Measurements from ENCODE around the gene ANGPTL7. TPM values are rescaled to one million over a fixed set of nuclear protein-coding genes. Genes with fewer than 3 reads are reported as not detected.
A peak's percentile ranks its signal among the peaks of the same experiment; 100 is the strongest.
"Not testable (repeated sequence)": the region's sequence is repeated elsewhere in the genome, so short reads cannot be mapped to it uniquely, and the experiment has no call there.

ANGPTL7 gene
- total and polyA plus RNA-seq, 4 donors, result 0.30 to 6.1 (median 3.2) TPM

- Histone ChIP-seq H3K27ac (ENCODE audit: low read depth, low read length) (peak overlapping the region; percentile 17), H3K4me3 (ENCODE audit: low read depth, low read length) (no peak overlapping the region), H3K27me3 (ENCODE audit: control insufficient read depth, insufficient read depth, low read length) (no peaks in the 10 kb centered on the region), H3K9me3 (ENCODE audit: control insufficient read depth, insufficient read depth, low read length) (no peaks in the 10 kb centered on the region), H3K36me3 (ENCODE audit: control insufficient read depth, insufficient read depth, low read length) (peaks cover 37% of the 10 kb centered on the region), H3K4me1 (ENCODE audit: control insufficient read depth, insufficient read depth, low read length) (no peaks in the 10 kb centered on the region)
- 85% methylated on average over 6 of the region's 9 CpGs for WGBS (ENCODE audit: insufficient coverage)
- peak in 1 of 6 donors; percentile 48 for DNase-seq (ENCODE audit: low read depth in 4 of 6, low spot score in 6 of 6)
These were observed 37.1 kb upstream of the ANGPTL7 start for GRCh38 chr1:11151826-11152612.

GRCh38 chr1:11152755-11153154, 36.4 kb upstream of the ANGPTL7 start:
- no peaks in the 10 kb centered on the region for H3K9me3 ChIP-seq (ENCODE audit: control insufficient read depth, insufficient read depth, low read length)
- no peaks in the 10 kb centered on the region for H3K27me3 ChIP-seq (ENCODE audit: control insufficient read depth, insufficient read depth, low read length)
- no peak overlapping the region for H3K27ac ChIP-seq (ENCODE audit: low read depth, low read length)
- H3K4me1 ChIP-seq (ENCODE audit: control insufficient read depth, insufficient read depth, low read length), result no peaks in the 10 kb centered on the region
- H3K4me3 ChIP-seq (ENCODE audit: low read depth, low read length), result no peak overlapping the region
- no peak for DNase-seq (ENCODE audit: low read depth in 4 of 6, low spot score in 6 of 6)
- peaks cover 39% of the 10 kb centered on the region for H3K36me3 ChIP-seq (ENCODE audit: control insufficient read depth, insufficient read depth, low read length)
- 86% methylated on average over 5 of the region's 9 CpGs for WGBS (ENCODE audit: insufficient coverage)

GRCh38 chr1:11153184-11153583, 36.0 kb upstream of the ANGPTL7 start:
- Histone ChIP-seq H3K9me3 (ENCODE audit: control insufficient read depth, insufficient read depth, low read length) (no peaks in the 10 kb centered on the region), H3K36me3 (ENCODE audit: control insufficient read depth, insufficient read depth, low read length) (peaks cover 39% of the 10 kb centered on the region), H3K27ac (ENCODE audit: low read depth, low read length) (no peak overlapping the region), H3K4me1 (ENCODE audit: control insufficient read depth, insufficient read depth, low read length) (no peaks in the 10 kb centered on the region), H3K4me3 (ENCODE audit: low read depth, low read length) (no peak overlapping the region), H3K27me3 (ENCODE audit: control insufficient read depth, insufficient read depth, low read length) (no peaks in the 10 kb centered on the region)
- peak in 1 of 6 donors; percentile 62 for DNase-seq (ENCODE audit: low read depth in 4 of 6, low spot score in 6 of 6)
- WGBS (ENCODE audit: insufficient coverage), result 87% methylated on average over 1 of the region's 3 CpGs

- 94% methylated on average over 1 of the region's 3 CpGs for WGBS (ENCODE audit: insufficient coverage)
- no peak overlapping the region for H3K4me3 ChIP-seq (ENCODE audit: low read depth, low read length)
- H3K9me3 ChIP-seq (ENCODE audit: control insufficient read depth, insufficient read depth, low read length), result no peaks in the 10 kb centered on the region
- DNase-seq (ENCODE audit: low read depth in 4 of 6, low spot score in 6 of 6), result no peak
- H3K27ac ChIP-seq (ENCODE audit: low read depth, low read length), result no peak overlapping the region
- H3K27me3 ChIP-seq (ENCODE audit: control insufficient read depth, insufficient read depth, low read length), result no peaks in the 10 kb centered on the region
- peaks cover 28% of the 10 kb centered on the region for H3K36me3 ChIP-seq (ENCODE audit: control insufficient read depth, insufficient read depth, low read length)
- H3K4me1 ChIP-seq (ENCODE audit: control insufficient read depth, insufficient read depth, low read length), result no peaks in the 10 kb centered on the region
These were observed 32.7 kb upstream of the ANGPTL7 start for GRCh38 chr1:11156441-11156840.

GRCh38 chr1:11156963-11157362, 32.2 kb upstream of the ANGPTL7 start:
- no peaks in the 10 kb centered on the region for H3K27me3 ChIP-seq (ENCODE audit: control insufficient read depth, insufficient read depth, low read length)
- H3K4me3 ChIP-seq (ENCODE audit: low read depth, low read length), result no peak overlapping the region
- peaks cover 29% of the 10 kb centered on the region for H3K36me3 ChIP-seq (ENCODE audit: control insufficient read depth, insufficient read depth, low read length)
- H3K27ac ChIP-seq (ENCODE audit: low read depth, low read length), result no peak overlapping the region
- no peaks in the 10 kb centered on the region for H3K4me1 ChIP-seq (ENCODE audit: control insufficient read depth, insufficient read depth, low read length)
- WGBS (ENCODE audit: insufficient coverage), result 80% methylated on average over 5 of the region's 7 CpGs
- H3K9me3 ChIP-seq (ENCODE audit: control insufficient read depth, insufficient read depth, low read length), result no peaks in the 10 kb centered on the region
- no peak for DNase-seq (ENCODE audit: low read depth in 4 of 6, low spot score in 6 of 6)

GRCh38 chr1:11157394-11157793, 31.8 kb upstream of the ANGPTL7 start:
- Histone ChIP-seq H3K27me3 (ENCODE audit: control insufficient read depth, insufficient read depth, low read length) (no peaks in the 10 kb centered on the region), H3K9me3 (ENCODE audit: control insufficient read depth, insufficient read depth, low read length) (no peaks in the 10 kb centered on the region), H3K4me1 (ENCODE audit: control insufficient read depth, insufficient read depth, low read length) (no peaks in the 10 kb centered on the region), H3K4me3 (ENCODE audit: low read depth, low read length) (no peak overlapping the region), H3K27ac (ENCODE audit: low read depth, low read length) (peak overlapping the region; percentile 45), H3K36me3 (ENCODE audit: control insufficient read depth, insufficient read depth, low read length) (peaks cover 28% of the 10 kb centered on the region)
- WGBS (ENCODE audit: insufficient coverage), result 66% methylated on average over 6 of the region's 8 CpGs
- peak in 1 of 6 donors; percentile 11 for DNase-seq (ENCODE audit: low read depth in 4 of 6, low spot score in 6 of 6)

GRCh38 chr1:11157867-11158266, 31.3 kb upstream of the ANGPTL7 start:
- Histone ChIP-seq H3K36me3 (ENCODE audit: control insufficient read depth, insufficient read depth, low read length) (peaks cover 26% of the 10 kb centered on the region), H3K9me3 (ENCODE audit: control insufficient read depth, insufficient read depth, low read length) (no peaks in the 10 kb centered on the region), H3K4me1 (ENCODE audit: control insufficient read depth, insufficient read depth, low read length) (no peaks in the 10 kb centered on the region), H3K4me3 (ENCODE audit: low read depth, low read length) (no peak overlapping the region), H3K27me3 (ENCODE audit: control insufficient read depth, insufficient read depth, low read length) (no peaks in the 10 kb centered on the region), H3K27ac (ENCODE audit: low read depth, low read length) (peak overlapping the region; percentile 45)
- WGBS (ENCODE audit: insufficient coverage), result no CpG with 5 or more reads among the region's 2 CpGs
- peak in 2 of 6 donors; percentile 46 to 78 for DNase-seq (ENCODE audit: low read depth in 4 of 6, low spot score in 6 of 6)

- Histone ChIP-seq H3K4me1 (ENCODE audit: control insufficient read depth, insufficient read depth, low read length) (no peaks in the 10 kb centered on the region), H3K27ac (ENCODE audit: low read depth, low read length) (peak overlapping the region; percentile 45), H3K4me3 (ENCODE audit: low read depth, low read length) (no peak overlapping the region), H3K9me3 (ENCODE audit: control insufficient read depth, insufficient read depth, low read length) (no peaks in the 10 kb centered on the region), H3K36me3 (ENCODE audit: control insufficient read depth, insufficient read depth, low read length) (peaks cover 26% of the 10 kb centered on the region), H3K27me3 (ENCODE audit: control insufficient read depth, insufficient read depth, low read length) (no peaks in the 10 kb centered on the region)
- WGBS (ENCODE audit: insufficient coverage), result no CpG with 5 or more reads among the region's 3 CpGs
- DNase-seq (ENCODE audit: low read depth in 4 of 6, low spot score in 6 of 6), result no peak
These were observed 30.9 kb upstream of the ANGPTL7 start for GRCh38 chr1:11158291-11158690.

GRCh38 chr1:11158720-11159321, 30.3 kb upstream of the ANGPTL7 start:
- Histone ChIP-seq H3K9me3 (ENCODE audit: control insufficient read depth, insufficient read depth, low read length) (no peaks in the 10 kb centered on the region), H3K4me3 (ENCODE audit: low read depth, low read length) (no peak overlapping the region), H3K27me3 (ENCODE audit: control insufficient read depth, insufficient read depth, low read length) (no peaks in the 10 kb centered on the region), H3K4me1 (ENCODE audit: control insufficient read depth, insufficient read depth, low read length) (no peaks in the 10 kb centered on the region), H3K36me3 (ENCODE audit: control insufficient read depth, insufficient read depth, low read length) (peaks cover 26% of the 10 kb centered on the region), H3K27ac (ENCODE audit: low read depth, low read length) (peak overlapping the region; percentile 45)
- DNase-seq (ENCODE audit: low read depth in 4 of 6, low spot score in 6 of 6), result peak in 2 of 6 donors; percentile 43 to 55
- no CpG with 5 or more reads among the region's 3 CpGs for WGBS (ENCODE audit: insufficient coverage)

- not testable (repeated sequence) for H3K36me3 ChIP-seq (ENCODE audit: control insufficient read depth, insufficient read depth, low read length); H3K4me3 ChIP-seq (ENCODE audit: low read depth, low read length); H3K9me3 ChIP-seq (ENCODE audit: control insufficient read depth, insufficient read depth, low read length); DNase-seq (ENCODE audit: low read depth in 4 of 6, low spot score in 6 of 6); H3K27me3 ChIP-seq (ENCODE audit: control insufficient read depth, insufficient read depth, low read length); H3K27ac ChIP-seq (ENCODE audit: low read depth, low read length); H3K4me1 ChIP-seq (ENCODE audit: control insufficient read depth, insufficient read depth, low read length)
- no CpG with 5 or more reads among the region's 4 CpGs for WGBS (ENCODE audit: insufficient coverage)
These were observed 26.4 kb upstream of the ANGPTL7 start for GRCh38 chr1:11162752-11163151.

All from spinal cord (tissue), 10 donors.